GM21786 (cell line): Measurements from ENCODE around the gene PARD3B.

Experiments used
- ATAC-seq: cut with Tn5 transposase; IDR thresholded peaks from one replicate; pipeline ENCODE4 v1.9.1; 2021; ENCODE audit not compliant: unreplicated experiment

The PARD3B gene

GRCh38 chr2:204827701-204828590 is 282.7 kb downstream of the PARD3B start:
- ATAC-seq = no peak

GRCh38 chr2:204834716-204835384 is 289.6 kb downstream of the PARD3B start:
- ATAC-seq = no peak

GRCh38 chr2:204835786-204836185 is 290.5 kb downstream of the PARD3B start:
- no peak for ATAC-seq

- no peak for ATAC-seq
These were observed 295.2 kb downstream of the PARD3B start for GRCh38 chr2:204840504-204840903.

- no peak for ATAC-seq
These were observed 296.8 kb downstream of the PARD3B start for GRCh38 chr2:204842068-204842467.

GRCh38 chr2:204842661-204843485 is 297.6 kb downstream of the PARD3B start:
- no peak for ATAC-seq

GRCh38 chr2:204846471-204846870 is 301.2 kb downstream of the PARD3B start:
- ATAC-seq = no peak

- no peak for ATAC-seq
These were observed 304.6 kb downstream of the PARD3B start for GRCh38 chr2:204849892-204850291.

GRCh38 chr2:204850581-204850980 is 305.3 kb downstream of the PARD3B start:
- ATAC-seq = no peak

- no peak for ATAC-seq
These were observed 308.6 kb downstream of the PARD3B start for GRCh38 chr2:204853905-204854304.

GRCh38 chr2:204860274-204860673 is 315.0 kb downstream of the PARD3B start:
- no peak for ATAC-seq

- no peak for ATAC-seq
These were observed 317.5 kb downstream of the PARD3B start for GRCh38 chr2:204862809-204863208.

GRCh38 chr2:204863336-204863735 is 318.1 kb downstream of the PARD3B start:
- ATAC-seq = no peak

GRCh38 chr2:204869132-204869823 is 324.0 kb downstream of the PARD3B start:
- no peak for ATAC-seq

- ATAC-seq = no peak
These were observed 324.8 kb downstream of the PARD3B start for GRCh38 chr2:204870053-204870452.

GRCh38 chr2:204871231-204871953 is 326.1 kb downstream of the PARD3B start:
- ATAC-seq = no peak

GRCh38 chr2:204876311-204876710 is 331.0 kb downstream of the PARD3B start:
- no peak for ATAC-seq

- no peak for ATAC-seq
These were observed 332.4 kb downstream of the PARD3B start for GRCh38 chr2:204877691-204878090.

- ATAC-seq = no peak
These were observed 335.7 kb downstream of the PARD3B start for GRCh38 chr2:204880928-204881327.

- ATAC-seq = no peak
These were observed 336.4 kb downstream of the PARD3B start for GRCh38 chr2:204881655-204882054.
